Measurements from ENCODE around the gene ARHGEF3.
"Not testable (repeated sequence)": the region's sequence is repeated elsewhere in the genome, so short reads cannot be mapped to it uniquely, and the experiment has no call there.

The ARHGEF3 gene

GRCh38 chr3:56711344-56711743, 90.4 kb downstream of the ARHGEF3 start:
- no peak overlapping the region for H3K4me3 ChIP-seq (ENCODE audit: low read length)
- TF ChIP-seq CTCF (IDR thresholded peaks at IDR 0.05; ENCODE audit: insufficient read depth, low read depth, low read length, missing control alignments): no peak
- DNase-seq (ENCODE audit: low read depth): no peak

GRCh38 chr3:56707412-56707811, 94.3 kb downstream of the ARHGEF3 start:
- not testable (repeated sequence) for H3K4me3 ChIP-seq (ENCODE audit: low read length); DNase-seq (ENCODE audit: low read depth)

GRCh38 chr3:56706629-56707028, 95.1 kb downstream of the ARHGEF3 start:
- DNase-seq (ENCODE audit: low read depth): no peak
- H3K4me3 ChIP-seq (ENCODE audit: low read length): no peak overlapping the region
- no peak for TF ChIP-seq CTCF (IDR thresholded peaks at IDR 0.05; ENCODE audit: insufficient read depth, low read depth, low read length, missing control alignments)

- no peak overlapping the region for H3K4me3 ChIP-seq (ENCODE audit: low read length)
- no peak for DNase-seq (ENCODE audit: low read depth)
- TF ChIP-seq CTCF (IDR thresholded peaks at IDR 0.05; ENCODE audit: insufficient read depth, low read depth, low read length, missing control alignments): no peak
Observed at GRCh38 chr3:56704706-56705105, 97.0 kb downstream of the ARHGEF3 start.

GRCh38 chr3:56702490-56703315, 99.0 kb downstream of the ARHGEF3 start:
- H3K4me3 ChIP-seq (ENCODE audit: low read length): no peak overlapping the region
- peak; percentile 81 for TF ChIP-seq CTCF (IDR thresholded peaks at IDR 0.05; ENCODE audit: insufficient read depth, low read depth, low read length, missing control alignments)
- peak; percentile 77 for DNase-seq (ENCODE audit: low read depth)

GRCh38 chr3:56700151-56700550, 101.6 kb downstream of the ARHGEF3 start:
- peak; percentile 15 for DNase-seq (ENCODE audit: low read depth)
- no peak overlapping the region for H3K4me3 ChIP-seq (ENCODE audit: low read length)
- TF ChIP-seq CTCF (IDR thresholded peaks at IDR 0.05; ENCODE audit: insufficient read depth, low read depth, low read length, missing control alignments): no peak

- H3K4me3 ChIP-seq (ENCODE audit: low read length): no peak overlapping the region
- no peak for TF ChIP-seq CTCF (IDR thresholded peaks at IDR 0.05; ENCODE audit: insufficient read depth, low read depth, low read length, missing control alignments)
- no peak for DNase-seq (ENCODE audit: low read depth)
Observed at GRCh38 chr3:56694867-56695683, 106.7 kb downstream of the ARHGEF3 start.
